Fibroblast of the conjunctiva (primary cell): Measurements from ENCODE around the gene RINT1.

Source experiments
- DNase-seq: peaks from one replicate; pipeline ENCODE4 v3.0.0-alpha.2; 2010; ENCODE audit warnings: low read depth

The RINT1 gene

DNA sequence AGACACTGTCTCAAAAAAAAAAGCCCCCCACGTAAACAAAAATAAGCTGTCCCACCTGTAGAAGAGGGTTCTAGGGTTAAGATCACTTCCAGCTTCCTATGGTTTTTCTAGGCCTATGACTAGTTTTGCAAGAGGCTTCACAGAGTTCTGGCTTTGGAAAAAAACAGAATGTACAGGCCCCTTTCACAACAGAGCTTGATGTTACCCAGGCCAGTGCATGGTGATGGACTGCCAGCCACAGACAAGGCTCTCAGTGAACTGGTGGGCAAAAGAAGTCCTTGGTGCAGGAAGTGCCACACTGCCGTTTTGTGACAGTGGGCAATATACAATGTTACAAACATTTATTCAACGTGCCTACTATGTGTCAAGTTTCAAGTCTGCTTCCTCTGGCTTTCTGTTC, 67.5 kb downstream of the RINT1 start:
- no peak for DNase-seq

GRCh38 chr7:105600720-105601550, 68.9 kb downstream of the RINT1 start:
- no peak for DNase-seq

GRCh38 chr7:105602325-105603305, 70.6 kb downstream of the RINT1 start:
- peak; percentile 76 for DNase-seq

DNA sequence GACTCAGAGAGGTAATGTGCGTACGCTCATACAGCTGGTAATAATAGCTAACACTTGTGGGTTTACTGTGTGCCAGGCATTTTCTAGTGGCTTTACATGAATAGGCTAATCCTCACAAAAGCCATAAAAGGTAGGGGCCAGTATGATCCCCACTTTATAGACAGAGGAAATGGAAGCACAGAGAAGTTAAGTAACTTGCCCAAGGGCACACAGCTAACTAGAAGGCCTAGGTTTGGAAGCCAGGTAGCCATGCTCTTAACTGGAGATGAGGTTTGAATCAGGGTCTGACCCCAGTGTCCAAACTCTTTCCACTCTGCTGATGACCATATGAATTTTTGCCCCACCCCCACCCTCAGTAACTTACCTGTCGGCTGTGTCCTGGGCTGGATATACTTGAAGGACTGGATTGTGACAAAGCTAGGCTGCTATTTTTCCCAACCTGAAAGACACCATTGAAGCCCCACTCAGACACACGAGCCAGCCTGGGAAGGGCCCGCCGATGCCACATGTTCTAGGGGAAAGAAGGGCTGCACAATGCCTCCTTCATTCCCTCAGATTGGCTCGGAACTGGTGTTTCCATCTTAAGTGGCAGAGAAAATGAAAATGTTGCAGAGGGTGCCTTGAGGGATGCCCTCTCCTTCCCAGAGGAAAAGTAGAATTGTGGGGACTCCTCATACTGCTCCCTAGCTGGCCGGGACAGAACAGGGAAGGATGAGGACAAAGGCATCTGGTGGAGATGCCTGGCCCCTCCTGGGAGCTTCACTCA, 78.3 kb downstream of the RINT1 start:
- no peak for DNase-seq

- DNase-seq = no peak
Observed at GRCh38 chr7:105611856-105612775, 80.1 kb downstream of the RINT1 start.

DNA sequence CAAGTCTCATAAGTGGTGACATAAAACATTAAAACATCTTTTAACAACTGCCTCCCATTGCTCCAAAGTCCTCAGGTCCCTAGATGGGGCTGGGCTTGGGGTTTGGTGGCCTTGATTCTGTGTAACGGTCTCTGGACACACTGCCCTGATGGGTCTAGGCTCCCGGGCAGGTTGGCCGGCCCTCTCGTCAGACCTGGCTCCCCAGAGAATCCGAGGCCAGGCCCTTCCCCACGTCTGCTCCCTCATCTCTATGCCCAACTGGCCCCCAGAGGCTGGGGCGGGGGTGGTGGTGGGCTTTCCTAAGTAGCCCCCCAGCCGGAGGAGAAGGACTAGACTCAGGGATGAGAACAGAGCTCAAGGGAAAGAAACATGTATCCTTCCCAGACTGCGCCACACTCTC, 80.8 kb downstream of the RINT1 start:
- no peak for DNase-seq

GRCh38 chr7:105613611-105614330, 81.8 kb downstream of the RINT1 start:
- no peak for DNase-seq

DNA sequence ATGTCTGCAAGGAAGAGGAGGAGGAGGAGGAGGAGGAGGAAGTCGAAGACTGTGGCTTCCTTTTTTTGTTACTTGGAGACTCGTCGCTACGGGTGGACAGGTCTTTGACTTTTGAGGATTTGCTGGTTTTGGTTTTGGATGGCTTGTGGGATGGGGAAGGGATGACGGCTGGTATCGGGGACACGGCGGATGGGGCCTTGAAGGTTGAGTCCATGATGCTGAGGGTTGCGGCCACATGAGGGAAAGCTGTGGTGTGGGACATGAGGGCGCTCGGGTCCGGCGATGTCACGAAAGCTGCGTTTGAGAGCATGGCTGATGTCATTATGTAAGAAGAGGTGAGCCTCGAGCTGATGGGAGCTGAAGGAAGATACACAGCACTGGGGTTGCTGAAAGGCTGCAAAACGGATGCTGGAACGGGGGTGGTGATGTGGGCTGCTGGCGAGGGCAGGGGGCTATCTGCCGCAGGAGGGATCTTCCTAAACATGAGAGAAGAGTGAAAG, 82.4 kb downstream of the RINT1 start:
- DNase-seq = no peak
